Measurements from ENCODE around the gene KRTAP26-1. TPM values are rescaled to one million over a fixed set of nuclear protein-coding genes. Genes with fewer than 3 reads are reported as not detected.

KRTAP26-1 gene
- total and polyA plus RNA-seq, 2 of the 4 experiments (the other 2 are of a cell fraction), result not detected

- Histone ChIP-seq H3K79me1 (ENCODE audit: low read depth in 1 of 2, low read length in 2 of 2) (no peaks in the 10 kb centered on the region), H3K9me1 (ENCODE audit: insufficient read depth, low read length) (no peaks in the 10 kb centered on the region), H3K9ac (ENCODE audit: low read depth, low read length) (no peak overlapping the region), H2BK20ac (ENCODE audit: low read depth, low read length) (no peak overlapping the region), H3K4ac (ENCODE audit: low read depth, low read length) (no peak overlapping the region), H3K23ac (ENCODE audit: low read depth, low read length) (no peak overlapping the region), H3K27ac (ENCODE audit: insufficient read depth, low read length) (no peak overlapping the region), H3K36me3 (ENCODE audit: control insufficient read depth, insufficient read depth, low read length) (no peaks in the 10 kb centered on the region), H2BK15ac (ENCODE audit: low read depth, low read length) (no peak overlapping the region), H3K14ac (replicated peaks; ENCODE audit: low read depth, low read length) (no peak overlapping the region), H3K4me2 (ENCODE audit: low read depth, low read length) (no peak overlapping the region), H3K27me3 (ENCODE audit: control insufficient read depth, insufficient read depth, low read length) (no peaks in the 10 kb centered on the region), H2AFZ (replicated peaks; ENCODE audit: low read length, poor library complexity) (no peak overlapping the region), H4K8ac (ENCODE audit: low read depth in 2 of 2, low read length in 2 of 2) (no peak overlapping the region), H4K91ac (ENCODE audit: insufficient read depth, low read depth, low read length) (no peak overlapping the region), H2AK9ac (replicated peaks; ENCODE audit: low read depth, low read length, poor library complexity) (no peak overlapping the region), H3K56ac (ENCODE audit: extremely low read depth, insufficient read depth, low read length) (no peak overlapping the region), H3K9me3 (ENCODE audit: control insufficient read depth, insufficient read depth, low read length) (peaks cover 4% of the 10 kb centered on the region; the same call in 1 of the 2 replicates), H2BK5ac (ENCODE audit: low read depth, low read length, poor library complexity, severe bottlenecking) (no peak overlapping the region), H4K20me1 (ENCODE audit: insufficient read depth, low read length) (no peaks in the 10 kb centered on the region), H3K4me1 (ENCODE audit: control insufficient read depth, insufficient read depth, low read length) (no peaks in the 10 kb centered on the region), H3K4me3 (ENCODE audit: insufficient read depth, low read depth, low read length) (no peak overlapping the region), H2AK5ac (ENCODE audit: low read depth, low read length) (no peak overlapping the region), H4K5ac (ENCODE audit: low read depth, low read length) (no peak overlapping the region), H2BK120ac (ENCODE audit: low read depth, low read length) (no peak overlapping the region), H3K18ac (ENCODE audit: low read depth, low read length) (no peak overlapping the region)
- ChIA-PET POLR2A (ENCODE audit: unreplicated experiment) (no interaction called here), CTCF (no interaction called here)
- no CpG with 5 or more reads among the region's 1 CpG for WGBS, 2 experiments (ENCODE audit: extremely low coverage in 2 of 2, insufficient read length in 1 of 2)
- DNase-seq (no peak), ATAC-seq (ENCODE audit: low read depth) (no peak)
- TF ChIP-seq CEBPB (IDR thresholded peaks at IDR 0.05; ENCODE audit: low read depth, low read length) (no peak), BHLHE40 (IDR thresholded peaks at IDR 0.05; ENCODE audit: low read depth, low read length) (no peak), RFX5 (IDR thresholded peaks at IDR 0.05; ENCODE audit: low read depth, low read length) (no peak), MAFK (IDR thresholded peaks at IDR 0.05; ENCODE audit: low read depth, low read length) (no peak), FOS (IDR thresholded peaks at IDR 0.05; ENCODE audit: low read depth, low read length) (no peak), SMC3 (IDR thresholded peaks at IDR 0.05; ENCODE audit: low read depth, low read length) (no peak), NFE2L2 (IDR thresholded peaks at IDR 0.05; ENCODE audit: low read depth, low read length) (no peak), RCOR1 (IDR thresholded peaks at IDR 0.05; ENCODE audit: insufficient replicate concordance, low read length) (no peak), MXI1 (IDR thresholded peaks at IDR 0.05; ENCODE audit: borderline replicate concordance, low read depth, low read length) (no peak), CTCF (conservative IDR thresholded peaks at IDR 0.05; ENCODE audit: low read depth, low read length) (no peak), ELK1 (IDR thresholded peaks at IDR 0.05; ENCODE audit: borderline replicate concordance, low read depth, low read length) (no peak), MAZ (IDR thresholded peaks at IDR 0.05; ENCODE audit: borderline replicate concordance, low read depth, low read length) (no peak), CHD1 (IDR thresholded peaks at IDR 0.05; ENCODE audit: low read depth, low read length) (no peak), RAD21 (IDR thresholded peaks at IDR 0.05; ENCODE audit: low read length) (no peak), POLR2A (IDR thresholded peaks at IDR 0.05; ENCODE audit: low read depth, low read length) (no peak)
- TF ChIP-seq, protein P1, sequence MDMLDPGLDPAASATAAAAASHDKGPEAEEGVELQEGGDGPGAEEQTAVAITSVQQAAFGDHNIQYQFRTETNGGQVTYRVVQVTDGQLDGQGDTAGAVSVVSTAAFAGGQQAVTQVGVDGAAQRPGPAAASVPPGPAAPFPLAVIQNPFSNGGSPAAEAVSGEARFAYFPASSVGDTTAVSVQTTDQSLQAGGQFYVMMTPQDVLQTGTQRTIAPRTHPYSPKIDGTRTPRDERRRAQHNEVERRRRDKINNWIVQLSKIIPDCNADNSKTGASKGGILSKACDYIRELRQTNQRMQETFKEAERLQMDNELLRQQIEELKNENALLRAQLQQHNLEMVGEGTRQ (IDR thresholded peaks at IDR 0.05; ENCODE audit: low read depth, low read length), result no peak; the same call in 1 of the 2 replicates
- in situ Hi-C loops (cut with MboI; ENCODE audit: low sequenced_read_pairs), result no loop called here
- intact Hi-C loops (cut with micrococcal nuclease), result no loop called here
- dilution Hi-C loops (cut with HindIII; ENCODE audit: low sequenced_read_pairs, unreplicated experiment), result no loop called here
- no TSS peak for BruUV-seq (replicated peaks)
Measured at GRCh38 chr21:30305136-30305535, 15.0 kb downstream of the KRTAP26-1 start.

All from IMR-90 (cell line).